ENCODE results near the gene ABCG1. TPM values are rescaled to one million over a fixed set of nuclear protein-coding genes. Genes with fewer than 3 reads are reported as not detected.
"Not testable (repeated sequence)": the region's sequence is repeated elsewhere in the genome, so short reads cannot be mapped to it uniquely, and the experiment has no call there.

The ABCG1 gene
- total RNA-seq (2014; rRNA removed; shearing (Covaris generic)): 2.5 and 2.9 TPM in 2 replicates

- DNase-seq (ENCODE audit: low spot score): no peak
These were observed at the start of gene ABCG1 for GRCh38 chr21:42218836-42219605. ABCG1 (plus strand) TSS chr21:42219140; CDS start chr21:42219263, 123 bp downstream.

DNA sequence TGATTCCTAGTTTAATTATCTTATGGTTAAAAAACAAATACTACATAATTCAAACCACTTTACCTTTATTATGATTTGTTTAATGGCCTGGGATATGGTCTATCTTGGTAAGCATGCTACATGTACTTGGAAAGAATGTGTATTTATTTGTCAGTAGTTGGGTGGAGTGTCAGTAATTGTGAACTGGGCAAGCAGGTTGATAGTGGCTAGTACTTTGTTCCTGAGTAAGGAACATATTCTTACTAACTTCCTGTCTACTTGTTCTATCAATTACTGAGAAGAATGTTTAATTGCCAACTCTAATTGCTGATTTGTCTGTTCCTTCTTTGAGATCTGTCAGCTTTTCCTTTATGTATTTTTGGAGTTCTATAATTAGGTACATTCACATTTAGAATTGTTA, 49.2 kb upstream of the ABCG1 start:
- no peak for DNase-seq (ENCODE audit: low spot score)

DNA sequence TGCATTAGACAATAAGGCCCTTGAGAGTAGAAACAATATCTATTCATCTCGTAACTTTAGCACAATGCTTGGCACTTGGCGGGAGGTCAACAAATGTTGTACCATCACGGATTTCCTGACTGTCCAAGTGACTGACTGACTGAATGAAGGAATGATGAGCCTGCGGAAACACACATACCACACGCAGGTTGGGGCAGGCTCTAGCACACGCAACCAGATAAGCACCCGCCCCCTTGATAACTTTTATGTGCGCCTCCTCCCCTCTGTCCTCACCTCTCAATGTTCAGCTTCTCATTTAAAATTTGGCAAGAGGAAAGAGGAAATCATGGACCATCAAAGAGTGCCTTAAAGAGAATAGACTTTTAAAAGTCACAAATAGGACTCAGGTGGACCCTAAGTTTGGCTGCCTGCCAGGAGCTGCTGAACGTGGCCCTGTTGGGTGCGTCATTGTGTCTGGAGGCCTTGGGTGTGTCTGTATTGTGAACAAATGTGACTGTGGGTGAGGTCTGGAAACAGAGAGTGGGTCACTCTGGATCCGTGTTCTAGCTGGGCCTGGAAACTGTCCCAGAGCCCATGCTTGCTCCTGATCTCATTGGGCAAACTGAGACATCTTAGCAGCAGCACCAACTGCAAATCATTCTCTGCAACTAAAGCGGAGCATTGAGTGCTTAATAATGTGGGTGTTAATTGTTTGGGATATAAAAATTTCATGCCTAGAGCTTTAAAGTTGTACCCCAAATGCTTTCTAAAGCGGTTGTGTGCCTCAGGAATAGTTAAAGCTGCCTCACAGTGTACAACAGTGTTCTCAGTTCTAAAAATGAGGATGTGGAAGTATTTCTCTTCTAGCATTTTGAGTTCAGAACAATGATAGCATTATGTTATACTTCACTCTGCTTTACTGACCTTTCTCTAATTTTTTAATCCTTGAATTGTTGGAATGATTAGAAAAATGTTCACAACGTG, 47.6 kb upstream of the ABCG1 start:
- DNase-seq (ENCODE audit: low spot score): no peak

DNA sequence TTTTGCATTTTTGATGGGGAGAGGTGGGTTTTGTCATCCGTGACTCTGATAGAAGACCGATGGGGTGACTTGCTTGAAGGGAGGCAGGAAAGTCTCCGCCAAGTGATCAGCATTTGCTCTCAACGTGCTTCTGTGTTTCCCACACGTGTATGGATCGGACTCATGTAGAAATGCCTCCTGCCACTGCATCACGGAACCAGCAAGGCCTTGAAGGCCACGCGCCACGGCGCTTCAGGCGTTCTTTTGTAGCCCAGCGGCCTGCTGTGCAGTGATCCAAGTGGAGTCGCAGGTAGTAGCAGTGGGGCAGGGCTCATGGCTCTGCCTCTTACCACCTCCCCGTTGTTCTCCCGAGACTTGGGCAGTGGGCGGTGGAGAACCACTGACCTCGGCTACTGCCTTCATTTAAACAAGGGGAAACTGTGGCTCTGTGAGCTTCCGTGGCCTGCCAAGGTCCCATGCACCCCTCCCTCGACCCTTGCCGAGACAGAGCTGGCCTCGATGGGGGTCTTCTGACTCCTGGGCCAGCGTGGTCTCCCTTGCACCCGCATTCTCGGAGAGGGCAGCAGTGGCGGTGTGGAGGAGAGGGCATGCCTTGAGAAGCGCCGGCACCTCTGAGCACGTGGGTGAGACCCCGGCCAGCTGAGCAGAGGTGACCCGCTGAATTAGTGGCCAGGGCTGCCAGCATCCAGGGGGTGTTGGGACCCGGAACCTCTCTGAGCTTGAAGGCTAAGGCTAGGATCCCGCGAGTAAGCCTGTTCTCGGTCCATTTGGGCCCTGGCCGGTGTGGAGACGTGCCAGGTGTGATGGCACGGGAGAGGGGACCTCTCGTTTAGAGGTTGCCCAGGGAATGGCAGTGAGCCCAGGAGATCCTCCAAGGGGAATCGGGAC, 46.1 kb upstream of the ABCG1 start:
- no peak for DNase-seq (ENCODE audit: low spot score)

GRCh38 chr21:42174173-42174572, 44.8 kb upstream of the ABCG1 start:
- peak; percentile 35 for DNase-seq (ENCODE audit: low spot score)

- DNase-seq (ENCODE audit: low spot score): no peak
These were observed 43.7 kb upstream of the ABCG1 start for GRCh38 chr21:42175110-42175710.

GRCh38 chr21:42176859-42177258, 42.1 kb upstream of the ABCG1 start:
- no peak for DNase-seq (ENCODE audit: low spot score)

- DNase-seq (ENCODE audit: low spot score): no peak
These were observed 39.6 kb upstream of the ABCG1 start for GRCh38 chr21:42179316-42179715.

- DNase-seq (ENCODE audit: low spot score): not testable (repeated sequence)
These were observed 38.9 kb upstream of the ABCG1 start for GRCh38 chr21:42180001-42180400.

GRCh38 chr21:42182713-42183371, 36.1 kb upstream of the ABCG1 start:
- DNase-seq (ENCODE audit: low spot score): no peak

- no peak for DNase-seq (ENCODE audit: low spot score)
These were observed 35.3 kb upstream of the ABCG1 start for GRCh38 chr21:42183374-42184266.

GRCh38 chr21:42186591-42186990, 32.3 kb upstream of the ABCG1 start:
- no peak for DNase-seq (ENCODE audit: low spot score)

- DNase-seq (ENCODE audit: low spot score): peak; percentile 46
These were observed 30.8 kb upstream of the ABCG1 start for GRCh38 chr21:42187976-42188653.

- no peak for DNase-seq (ENCODE audit: low spot score)
These were observed 30.3 kb upstream of the ABCG1 start for GRCh38 chr21:42188663-42189062.

- no peak for DNase-seq (ENCODE audit: low spot score)
These were observed 29.5 kb upstream of the ABCG1 start for GRCh38 chr21:42189431-42189830.

GRCh38 chr21:42189860-42190485, 29.0 kb upstream of the ABCG1 start:
- DNase-seq (ENCODE audit: low spot score): no peak

DNA sequence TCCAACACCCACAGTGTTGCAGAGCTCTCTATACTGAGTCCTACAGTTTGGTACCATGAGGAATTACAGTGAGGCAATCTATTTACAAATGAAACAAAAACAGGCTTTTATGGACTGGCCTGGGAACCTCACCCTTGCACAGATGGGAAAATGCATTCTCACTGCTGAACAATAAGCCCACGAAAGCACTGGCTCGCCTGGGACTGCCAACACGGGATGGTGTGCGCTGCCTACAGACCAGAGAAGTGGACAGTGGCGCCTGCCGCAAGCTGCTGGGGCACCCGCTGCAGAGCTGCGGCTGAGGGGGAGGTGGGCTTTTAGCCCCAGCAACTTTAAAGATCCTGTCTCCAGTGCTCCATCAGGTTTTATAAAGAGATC, 28.5 kb upstream of the ABCG1 start:
- no peak for DNase-seq (ENCODE audit: low spot score)

DNA sequence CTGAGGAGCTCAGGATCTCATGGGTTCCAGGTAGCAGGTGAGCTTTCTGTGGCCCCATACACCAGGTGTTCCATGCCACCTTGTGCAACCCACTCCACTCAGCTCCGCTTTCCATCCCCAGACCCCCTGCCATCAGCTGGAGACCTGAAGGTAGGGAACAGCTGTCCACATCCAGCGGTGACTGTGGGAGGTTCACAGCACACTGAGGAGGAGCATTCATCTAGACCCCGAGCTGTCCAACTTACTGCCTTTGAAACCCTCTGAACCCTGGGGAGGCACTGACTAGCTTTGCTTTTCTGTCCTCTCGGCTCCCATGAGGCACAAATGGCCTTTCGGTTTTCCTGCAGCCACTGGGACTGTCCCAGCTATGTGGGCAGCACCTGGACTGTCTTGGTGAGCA, 27.9 kb upstream of the ABCG1 start:
- DNase-seq (ENCODE audit: low spot score): no peak

Data from A172 (cell line).